HEK293 (cell line): ENCODE results near the gene PUM2.

Experiments
- CTCF ChIA-PET: fragments of 350-600 bp; formaldehyde crosslinking; extraction: SDS; loops from one replicate; lab custom pipeline; 2021; ENCODE audit warnings: antibody characterized with exemption; lab: Yijun Ruan, JAX
- POLR2A ChIA-PET: fragments of 300-600 bp; formaldehyde crosslinking; extraction: SDS; loops from one replicate; lab custom pipeline; 2020; ENCODE audit warnings: antibody characterized with exemption, inconsistent platforms; lab: Yijun Ruan, JAX
- H3K27ac ChIP-seq: fragments of 200-500 bp; sonication (Bioruptor generic); 2 replicates; pipeline ENCODE4 v1.5.1; 2014; ENCODE audit warnings: low read depth, low read length, control low read depth, inconsistent platforms; ENCODE audit errors: extremely low read depth
- H3K36me3 ChIP-seq, 2 experiments: fragments of 200-500 bp in 1 of 2; sonication (Bioruptor generic) in 1 of 2; 1 replicate in 1 of 2; 2 replicates in 1 of 2; pipeline ENCODE4 v1.5.1; 2014 to 2017; ENCODE audit warnings: inconsistent platforms in 2 of 2, low read length in 2 of 2; ENCODE audit not compliant: control insufficient read depth in 2 of 2, insufficient read depth in 1 of 2
- H3K4me1 ChIP-seq: fragments of 200-500 bp; sonication (Bioruptor generic); 2 replicates; pipeline ENCODE4 v1.5.1; 2014; ENCODE audit warnings: mild to moderate bottlenecking, low read length, inconsistent platforms; ENCODE audit not compliant: control insufficient read depth, insufficient read depth
- H3K4me3 ChIP-seq: 2 replicates; pipeline ENCODE4 v1.5.1; 2011; ENCODE audit warnings: low read depth, mild to moderate bottlenecking, control low read depth, low read length, moderate library complexity
- H3K9me3 ChIP-seq: fragments of 200-500 bp; sonication (Bioruptor generic); 2 replicates; pipeline ENCODE4 v1.5.1; 2014; ENCODE audit warnings: low read depth, low read length, inconsistent platforms; ENCODE audit not compliant: control insufficient read depth, insufficient read depth
- FEZF1 ChIP-seq: fragments of 450-650 bp; formaldehyde crosslinking; IDR thresholded peaks from 2 replicates; pipeline ENCODE4 v1.5.1; 2016; ENCODE audit warnings: missing biosample characterization, missing genetic modification characterization
- GLI2 ChIP-seq: fragments of 450-650 bp; formaldehyde crosslinking; IDR thresholded peaks from 2 replicates; pipeline ENCODE4; 2017; ENCODE audit warnings: missing biosample characterization, missing genetic modification characterization, low read depth, borderline replicate concordance
- GLIS2 ChIP-seq: fragments of 450-650 bp; formaldehyde crosslinking; IDR thresholded peaks from 2 replicates; pipeline ENCODE4 v1.5.1; 2016; ENCODE audit warnings: missing biosample characterization, missing genetic modification characterization
- HOXA7 ChIP-seq: sonication (generic); formaldehyde crosslinking; IDR thresholded peaks from 2 replicates; pipeline ENCODE4 v1.8.1; 2022; ENCODE audit warnings: missing genetic modification reagents, borderline replicate concordance
- SP2 ChIP-seq: fragments of 450-650 bp; formaldehyde crosslinking; IDR thresholded peaks from 2 replicates; pipeline ENCODE4 v1.5.1; 2016; ENCODE audit warnings: missing biosample characterization, missing genetic modification characterization
- ZBTB26 ChIP-seq: fragments of 450-650 bp; formaldehyde crosslinking; optimal IDR thresholded peaks from 2 replicates; pipeline ENCODE3; 2016; ENCODE audit warnings: missing biosample characterization, mild to moderate bottlenecking, missing genetic modification characterization
- ZBTB49 ChIP-seq: fragments of 450-650 bp; formaldehyde crosslinking; IDR thresholded peaks from 2 replicates; pipeline ENCODE4 v1.5.1; 2016; ENCODE audit warnings: missing biosample characterization, missing genetic modification characterization, low read depth
- ZNF114 ChIP-seq: fragments of 450-650 bp; formaldehyde crosslinking; IDR thresholded peaks from 2 replicates; pipeline ENCODE4 v1.5.0; 2017; ENCODE audit warnings: missing biosample characterization, missing genetic modification characterization
- ZNF169 ChIP-seq: fragments of 450-650 bp; formaldehyde crosslinking; IDR thresholded peaks from 2 replicates; pipeline ENCODE4 v1.5.1; 2016; ENCODE audit warnings: missing biosample characterization, missing genetic modification characterization
- ZNF248 ChIP-seq: fragments of 450-650 bp; formaldehyde crosslinking; IDR thresholded peaks from 2 replicates; pipeline ENCODE4 v1.5.1; 2017; ENCODE audit warnings: missing biosample characterization, missing genetic modification characterization
- ZNF266 ChIP-seq: fragments of 450-650 bp; formaldehyde crosslinking; IDR thresholded peaks from 2 replicates; pipeline ENCODE4 v1.5.1; 2016; ENCODE audit warnings: missing biosample characterization, missing genetic modification characterization, low read depth
- ZNF513 ChIP-seq: fragments of 450-650 bp; IDR thresholded peaks from 2 replicates; pipeline ENCODE4 v1.5.1; 2018; ENCODE audit warnings: missing biosample characterization, missing genetic modification characterization
- ZNF645 ChIP-seq: fragments of 450-650 bp; formaldehyde crosslinking; IDR thresholded peaks from 2 replicates; pipeline ENCODE4; 2016; ENCODE audit warnings: missing biosample characterization, missing genetic modification characterization
- ZNF670 ChIP-seq: fragments of 450-650 bp; formaldehyde crosslinking; IDR thresholded peaks from 2 replicates; pipeline ENCODE4 v1.5.1; 2016; ENCODE audit warnings: missing biosample characterization, missing genetic modification characterization, low read depth
- ZNF677 ChIP-seq: fragments of 450-650 bp; IDR thresholded peaks from 2 replicates; pipeline ENCODE4 v1.5.0; 2018; ENCODE audit warnings: missing biosample characterization, mild to moderate bottlenecking, missing genetic modification characterization, moderate library complexity
- ZNF692 ChIP-seq: fragments of 450-650 bp; formaldehyde crosslinking; IDR thresholded peaks from 2 replicates; pipeline ENCODE4 v1.5.1; 2016; ENCODE audit warnings: missing biosample characterization, missing genetic modification characterization
- ZNF785 ChIP-seq: fragments of 450-650 bp; formaldehyde crosslinking; IDR thresholded peaks from 2 replicates; pipeline ENCODE4 v1.5.1; 2016; ENCODE audit warnings: missing biosample characterization, missing genetic modification characterization
- ZNF843 ChIP-seq: fragments of 450-650 bp; formaldehyde crosslinking; IDR thresholded peaks from 2 replicates; pipeline ENCODE4 v1.5.1; 2016; ENCODE audit warnings: missing biosample characterization, missing genetic modification characterization
- ZXDB ChIP-seq: fragments of 450-650 bp; formaldehyde crosslinking; IDR thresholded peaks from 2 replicates; pipeline ENCODE4 v1.5.1; 2016; ENCODE audit warnings: missing biosample characterization, missing genetic modification characterization

Gene PUM2

GRCh38 chr2:20398956-20399567 lies 48.4 kb upstream of the PUM2 start (continued):
- TF ChIP-seq ZNF645 (tag by site-specific recombination), result no peak

- no peaks in the 10 kb centered on the region for H3K4me1 ChIP-seq
- H3K36me3 ChIP-seq, result no peaks in the 10 kb centered on the region
- ChIA-PET POLR2A (no interaction called here), CTCF (interaction anchor here (0.6 to 3.3 kb wide), 8 partner anchors 14 to 245 kb away, joined by 3 to 24 read pairs (median 10); no protein-coding TSS in a partner anchor)
- no peak overlapping the region for H3K27ac ChIP-seq
- no peaks in the 10 kb centered on the region for H3K9me3 ChIP-seq
- H3K4me3 ChIP-seq, result no peak overlapping the region
- TF ChIP-seq ZNF513 (tag by site-specific recombination) (no peak), ZBTB26 (tag by site-specific recombination) (no peak), ZNF114 (no peak), ZNF266 (no peak), ZNF670 (tag by site-specific recombination) (no peak)
Observed at GRCh38 chr2:20397811-20398447, 47.3 kb upstream of the PUM2 start.

GRCh38 chr2:20396356-20397000 lies 45.8 kb upstream of the PUM2 start:
- TF ChIP-seq ZXDB (tag by site-specific recombination), result no peak
- TF ChIP-seq ZNF677 (tag by site-specific recombination), result no peak
- no peak for TF ChIP-seq ZNF248 (tag by site-specific recombination)
- no peak for TF ChIP-seq ZNF692
- TF ChIP-seq FEZF1 (tag by site-specific recombination), result no peak
- no peak for TF ChIP-seq SP2 (tag by site-specific recombination)
- TF ChIP-seq GLIS2 (tag by site-specific recombination), result no peak
- H3K4me1 ChIP-seq, result no peaks in the 10 kb centered on the region
- H3K27ac ChIP-seq, result no peak overlapping the region
- no peaks in the 10 kb centered on the region for H3K36me3 ChIP-seq
- ChIA-PET POLR2A (no interaction called here), CTCF (interaction anchor here (0.6 to 3.3 kb wide), 16 partner anchors 11 to 1363 kb away, joined by 3 to 24 read pairs (median 6); no protein-coding TSS in a partner anchor)
- H3K4me3 ChIP-seq, result no peak overlapping the region
- H3K9me3 ChIP-seq, result no peaks in the 10 kb centered on the region

GRCh38 chr2:20393986-20394385 lies 43.3 kb upstream of the PUM2 start:
- H3K27ac ChIP-seq, result no peak overlapping the region
- no peaks in the 10 kb centered on the region for H3K36me3 ChIP-seq
- CTCF ChIA-PET, result no interaction called here
- no peaks in the 10 kb centered on the region for H3K9me3 ChIP-seq
- no peak overlapping the region for H3K4me3 ChIP-seq
- POLR2A ChIA-PET, result no interaction called here
- H3K4me1 ChIP-seq, result no peaks in the 10 kb centered on the region
- TF ChIP-seq ZNF677 (tag by site-specific recombination) (no peak), ZNF785 (no peak), HOXA7 (CRISPR knock-in tag) (no peak), ZBTB49 (tag by site-specific recombination) (no peak), ZNF843 (tag by site-specific recombination) (no peak), ZNF169 (tag by site-specific recombination) (no peak), GLI2 (no peak), ZNF692 (no peak)
